HAP-1 (cell line): ENCODE results near the gene RFC4.

Source experiments
- DNase-seq, 2 experiments: peaks; one replicate each; pipeline ENCODE4 v3.0.0-alpha.2; 2016 to 2020; ENCODE audit warnings: low spot score in 2 of 2
- H3K27me3 ChIP-seq: fragments of 250-450 bp; sonication (Bioruptor Pico); 2 replicates; pipeline ENCODE4 v1.5.1; 2020; ENCODE audit warnings: low read depth, mild to moderate bottlenecking, moderate library complexity
- H3K36me3 ChIP-seq: fragments of 250-450 bp; sonication (Bioruptor Pico); replicated peaks from 2 replicates; pipeline ENCODE4 v1.5.1; 2020; ENCODE audit warnings: mild to moderate bottlenecking
- H3K4me1 ChIP-seq: fragments of 250-450 bp; sonication (Bioruptor Pico); 2 replicates; pipeline ENCODE4 v1.5.1; 2020; ENCODE audit warnings: mild to moderate bottlenecking
- H3K4me3 ChIP-seq: fragments of 250-450 bp; sonication (Bioruptor Pico); 2 replicates; pipeline ENCODE4 v1.5.1; 2020; ENCODE audit warnings: mild to moderate bottlenecking, moderate library complexity
- H3K9me3 ChIP-seq: fragments of 250-450 bp; sonication (Bioruptor Pico); 2 replicates; pipeline ENCODE4 v1.5.1; 2020; ENCODE audit warnings: mild to moderate bottlenecking, moderate library complexity
- in situ Hi-C: fragments of 300-500 bp; cut with MboI; formaldehyde crosslinking; loops from 3 replicates; pipeline ENCODE4 v1.14.3; 2020; ENCODE audit warnings: low sequenced_read_pairs, inconsistent platforms, mixed read lengths

Gene RFC4

GRCh38 chr3:186742618-186743380 lies 63.5 kb downstream of the RFC4 start:
- Histone ChIP-seq H3K4me3 (no peak overlapping the region), H3K9me3 (no peaks in the 10 kb centered on the region), H3K4me1 (no peaks in the 10 kb centered on the region), H3K36me3 (no peaks in the 10 kb centered on the region), H3K27me3 (no peaks in the 10 kb centered on the region)
- in situ Hi-C loops: loop anchor here (10.0 kb wide), 1 partner anchor 118 kb away; no protein-coding TSS in a partner anchor
- no peak for DNase-seq
